Measurements from ENCODE around the gene EPN2. TPM values are rescaled to one million over a fixed set of nuclear protein-coding genes. Genes with fewer than 3 reads are reported as not detected.

The EPN2 gene
- total RNA-seq, 3 donors from 2014 or later (not counting 1 experiment from before 2014, with no cell fraction given), result 2.0 to 13.8 (median 4.9) TPM

DNA sequence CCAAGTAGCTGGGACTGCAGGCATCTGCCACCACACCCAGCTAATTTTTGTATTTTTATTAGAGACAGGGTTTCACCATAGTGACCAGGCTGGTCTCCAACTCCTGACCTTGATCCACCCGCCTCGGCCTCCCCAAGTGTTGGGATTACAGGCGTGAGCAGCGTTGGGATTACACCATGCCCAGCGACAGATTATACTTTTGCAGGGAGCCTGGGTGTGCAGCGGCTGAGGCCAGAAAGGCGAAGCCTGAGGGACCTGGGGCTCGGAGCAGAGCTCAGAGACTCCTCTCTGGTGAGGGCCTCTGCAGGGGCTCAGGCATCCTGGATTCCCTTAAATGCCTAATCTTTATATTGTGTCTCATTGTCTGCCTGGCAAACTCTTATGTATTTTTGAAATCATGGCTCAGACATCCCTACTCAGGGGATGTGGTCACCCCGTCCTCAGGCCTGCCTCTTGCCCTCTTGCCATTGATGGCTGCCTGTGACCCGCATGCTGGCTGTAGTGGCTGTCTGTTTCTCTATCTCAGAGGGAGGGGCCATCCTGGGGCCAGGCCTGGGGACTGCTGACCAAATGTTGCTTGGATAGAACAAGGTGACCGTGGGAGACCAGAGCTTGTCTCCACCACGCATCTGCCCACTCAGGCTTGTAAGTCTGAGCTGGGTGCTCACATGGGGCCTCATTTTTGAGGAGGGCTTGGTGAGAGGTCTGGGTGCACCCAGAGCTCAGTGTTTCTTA, 82.8 kb downstream of the EPN2 start:
- no peak overlapping the region for H3K27ac ChIP-seq (ENCODE audit: low read length)
- no peaks in the 10 kb centered on the region for H3K4me1 ChIP-seq (ENCODE audit: control insufficient read depth, insufficient read depth, low read length)
- WGBS (ENCODE audit: insufficient coverage), result 94% methylated on average over 12 of the region's 12 CpGs
- H3K9me3 ChIP-seq (ENCODE audit: control insufficient read depth, insufficient read depth, low read length), result no peaks in the 10 kb centered on the region
- Mint-ChIP-seq H3K27me3 (ENCODE audit: low read depth in 2 of 2) (peaks cover 11 to 22% of the 10 kb centered on the region in 2 donors), H3K27ac (no peak overlapping the region), H3K9me3 (no peaks in the 10 kb centered on the region), H3K36me3 (peaks cover under 1% of the 10 kb centered on the region), H3K4me3 (no peak overlapping the region), H3K4me1 (no peaks in the 10 kb centered on the region)
- intact Hi-C loops (cut with micrococcal nuclease), result no loop called here
- TF ChIP-seq, protein P1, sequence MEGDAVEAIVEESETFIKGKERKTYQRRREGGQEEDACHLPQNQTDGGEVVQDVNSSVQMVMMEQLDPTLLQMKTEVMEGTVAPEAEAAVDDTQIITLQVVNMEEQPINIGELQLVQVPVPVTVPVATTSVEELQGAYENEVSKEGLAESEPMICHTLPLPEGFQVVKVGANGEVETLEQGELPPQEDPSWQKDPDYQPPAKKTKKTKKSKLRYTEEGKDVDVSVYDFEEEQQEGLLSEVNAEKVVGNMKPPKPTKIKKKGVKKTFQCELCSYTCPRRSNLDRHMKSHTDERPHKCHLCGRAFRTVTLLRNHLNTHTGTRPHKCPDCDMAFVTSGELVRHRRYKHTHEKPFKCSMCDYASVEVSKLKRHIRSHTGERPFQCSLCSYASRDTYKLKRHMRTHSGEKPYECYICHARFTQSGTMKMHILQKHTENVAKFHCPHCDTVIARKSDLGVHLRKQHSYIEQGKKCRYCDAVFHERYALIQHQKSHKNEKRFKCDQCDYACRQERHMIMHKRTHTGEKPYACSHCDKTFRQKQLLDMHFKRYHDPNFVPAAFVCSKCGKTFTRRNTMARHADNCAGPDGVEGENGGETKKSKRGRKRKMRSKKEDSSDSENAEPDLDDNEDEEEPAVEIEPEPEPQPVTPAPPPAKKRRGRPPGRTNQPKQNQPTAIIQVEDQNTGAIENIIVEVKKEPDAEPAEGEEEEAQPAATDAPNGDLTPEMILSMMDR (IDR thresholded peaks at IDR 0.05), result no peak
- no peak for DNase-seq
- no peak overlapping the region for H3K4me3 ChIP-seq (ENCODE audit: low read length)
- no peak for ATAC-seq
- H3K27me3 ChIP-seq (ENCODE audit: control insufficient read depth, insufficient read depth, low read length), result no peaks in the 10 kb centered on the region
- H3K36me3 ChIP-seq (ENCODE audit: control insufficient read depth, insufficient read depth, low read length), result no peaks in the 10 kb centered on the region

DNA sequence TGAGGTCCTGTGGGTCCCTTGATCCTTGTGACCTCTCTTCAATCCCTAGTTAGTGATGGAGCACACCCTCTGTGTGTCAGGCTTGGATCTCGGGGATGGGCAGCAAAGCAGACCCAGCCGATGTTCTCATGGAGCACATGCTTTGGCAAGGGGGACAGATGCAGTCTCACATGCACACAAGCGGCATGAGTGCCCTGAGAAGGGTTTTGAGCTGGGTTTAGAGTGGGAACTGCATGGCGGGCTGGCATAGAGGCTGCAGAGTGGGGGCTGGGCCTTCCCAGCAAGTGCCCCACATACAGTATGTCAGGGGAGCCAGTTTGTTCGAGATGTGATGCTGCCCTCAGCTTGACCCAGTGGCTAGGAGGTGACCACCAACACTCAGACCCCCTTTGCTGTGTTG, 83.7 kb downstream of the EPN2 start:
- Mint-ChIP-seq H3K27ac (no peak overlapping the region), H3K9me3 (no peaks in the 10 kb centered on the region), H3K4me3 (no peak overlapping the region), H3K4me1 (no peaks in the 10 kb centered on the region), H3K36me3 (peaks cover 10% of the 10 kb centered on the region), H3K27me3 (ENCODE audit: low read depth in 2 of 2) (peaks cover 11 to 28% of the 10 kb centered on the region in 2 donors)
- Histone ChIP-seq H3K4me3 (ENCODE audit: low read length) (no peak overlapping the region), H3K4me1 (ENCODE audit: control insufficient read depth, insufficient read depth, low read length) (no peaks in the 10 kb centered on the region), H3K27ac (ENCODE audit: low read length) (no peak overlapping the region), H3K36me3 (ENCODE audit: control insufficient read depth, insufficient read depth, low read length) (no peaks in the 10 kb centered on the region), H3K9me3 (ENCODE audit: control insufficient read depth, insufficient read depth, low read length) (no peaks in the 10 kb centered on the region), H3K27me3 (ENCODE audit: control insufficient read depth, insufficient read depth, low read length) (no peaks in the 10 kb centered on the region)
- DNase-seq (no peak), ATAC-seq (no peak)
- TF ChIP-seq, protein P1 (IDR thresholded peaks at IDR 0.05), result no peak
- 90% methylated on average over 5 of the region's 5 CpGs for WGBS (ENCODE audit: insufficient coverage)
- intact Hi-C loops (cut with micrococcal nuclease), result no loop called here

DNA sequence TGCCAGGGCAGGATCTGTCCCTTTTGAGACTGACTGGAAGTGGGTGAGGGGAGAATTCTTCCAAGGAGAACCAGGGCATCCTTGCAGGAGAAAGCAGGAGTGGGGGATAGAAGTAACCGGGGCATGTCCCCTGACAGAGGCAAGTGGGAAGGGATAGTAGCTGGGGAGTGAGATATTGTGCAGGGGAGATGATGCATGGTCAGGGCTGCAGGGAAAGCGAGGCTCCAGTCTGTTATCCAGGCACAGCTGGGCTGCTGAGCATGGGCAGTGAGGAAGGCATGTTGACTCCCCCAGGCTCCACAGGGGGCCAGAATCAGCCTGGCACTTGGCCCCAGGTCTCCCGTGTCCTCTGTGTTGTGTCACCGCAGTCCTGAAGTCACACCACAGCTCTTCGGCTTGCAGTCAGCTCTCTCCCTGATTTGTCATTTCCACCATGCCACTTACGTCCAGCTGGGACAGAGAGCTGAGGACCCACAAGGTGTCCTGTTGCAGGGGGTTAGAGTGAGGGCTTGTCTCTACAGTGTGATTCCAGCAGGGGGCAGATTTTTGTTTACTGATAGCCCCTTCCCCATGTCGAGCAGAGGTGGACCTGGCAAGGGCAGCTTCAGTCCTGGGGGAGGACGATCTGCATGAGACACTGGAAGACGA, 84.4 kb downstream of the EPN2 start:
- no peak overlapping the region for H3K27ac Mint-ChIP-seq
- no peak for ATAC-seq
- peaks cover 10% of the 10 kb centered on the region for H3K36me3 Mint-ChIP-seq
- H3K27ac ChIP-seq (ENCODE audit: low read length), result no peak overlapping the region
- no peaks in the 10 kb centered on the region for H3K9me3 Mint-ChIP-seq
- no peak for DNase-seq
- no peaks in the 10 kb centered on the region for H3K4me1 Mint-ChIP-seq
- intact Hi-C loops (cut with micrococcal nuclease), result no loop called here
- H3K9me3 ChIP-seq (ENCODE audit: control insufficient read depth, insufficient read depth, low read length), result no peaks in the 10 kb centered on the region
- H3K36me3 ChIP-seq (ENCODE audit: control insufficient read depth, insufficient read depth, low read length), result no peaks in the 10 kb centered on the region
- no peak overlapping the region for H3K4me3 ChIP-seq (ENCODE audit: low read length)
- TF ChIP-seq, protein P1 (IDR thresholded peaks at IDR 0.05), result no peak
- H3K27me3 ChIP-seq (ENCODE audit: control insufficient read depth, insufficient read depth, low read length), result no peaks in the 10 kb centered on the region
- no peak overlapping the region for H3K4me3 Mint-ChIP-seq
- no peaks in the 10 kb centered on the region for H3K4me1 ChIP-seq (ENCODE audit: control insufficient read depth, insufficient read depth, low read length)
- 92% methylated on average over 9 of the region's 9 CpGs for WGBS (ENCODE audit: insufficient coverage)
- peaks cover 11 to 28% of the 10 kb centered on the region in 2 donors for H3K27me3 Mint-ChIP-seq (ENCODE audit: low read depth in 2 of 2)

Data from natural killer cell (primary cell).